Heart left ventricle (tissue), 16 donors: ENCODE measurements around the gene RBM28. TPM values are rescaled to one million over a fixed set of nuclear protein-coding genes. Genes with fewer than 3 reads are reported as not detected.

Experiments used
- ATAC-seq, 4 donors: fragments of 200-7000 bp; cut with Tn5 transposase; one replicate each; pipeline ENCODE4 v1.9.1; 2020 to 2022; ENCODE audit warnings: moderate library complexity in 4 of 4, mild to moderate bottlenecking in 3 of 4, moderate number of reproducible peaks in 1 of 4
- DNase-seq, 5 donors: peaks; one replicate each; pipeline ENCODE4 v3.0.0-alpha.2; 2020
- H3K27ac ChIP-seq, 12 donors: fragments of 200-600 bp; sonication (generic) in 4 of 12; one replicate each; pipeline versions ENCODE4 v1.5.0 to v1.8.0; 2016 to 2022; ENCODE audit warnings: mild to moderate bottlenecking in 2 of 12
- H3K27me3 ChIP-seq, 9 donors: fragments of 200-600 bp; sonication (generic) in 2 of 9; one replicate each; pipeline versions ENCODE4 v1.5.1 to v1.8.0; 2016 to 2022; ENCODE audit warnings: mild to moderate bottlenecking in 3 of 9
- H3K36me3 ChIP-seq, 9 donors: fragments of 200-600 bp; sonication (generic) in 2 of 9; one replicate each; pipeline versions ENCODE4 v1.5.0 to v1.8.0; 2018 to 2022; ENCODE audit warnings: mild to moderate bottlenecking in 2 of 9
- H3K4me1 ChIP-seq, 12 donors: fragments of 200-600 bp; sonication (generic) in 4 of 12; one replicate each; pipeline versions ENCODE4 v1.5.0 to v1.8.0; 2016 to 2022; ENCODE audit warnings: mild to moderate bottlenecking in 3 of 12
- H3K4me3 ChIP-seq, 12 donors: fragments of 200-600 bp; sonication (generic) in 4 of 12; one replicate each; pipeline versions ENCODE4 v1.5.0 to v1.8.0; 2017 to 2022; ENCODE audit warnings: mild to moderate bottlenecking in 9 of 12, moderate library complexity in 4 of 12
- H3K9me3 ChIP-seq, 12 donors: fragments of 200-600 bp; sonication (generic) in 4 of 12; one replicate each; pipeline versions ENCODE4 v1.5.0 to v1.8.0; 2016 to 2022; ENCODE audit warnings: mild to moderate bottlenecking in 1 of 12
- CTCF ChIP-seq, 12 donors: fragments of 200-600 bp; sonication (generic) in 4 of 12; IDR thresholded peaks; one replicate each; pipeline versions ENCODE4 v1.5.0 to v1.8.0; 2018 to 2022; ENCODE audit warnings: antibody characterized with exemption in 12 of 12, mild to moderate bottlenecking in 5 of 12
- POLR2A ChIP-seq, 2 donors: fragments of 450-650 bp; IDR thresholded peaks; one replicate each; pipeline ENCODE4 v1.6.1; 2017; ENCODE audit warnings: antibody characterized with exemption in 2 of 2, mild to moderate bottlenecking in 2 of 2, moderate library complexity in 2 of 2
- WGBS, 4 donors: extraction: QIAGEN DNeasy Blood & Tissue Kit in 2 of 4; methylation state at CpG; one replicate each; pipeline versions ENCODE4 v1.1.5 to v1.1.7; 2013 to 2018; 5-methylcytosine and 5-hydroxymethylcytosine counted together
- intact Hi-C, 10 donors: fragments of 100-400 bp; cut with DNase I; formaldehyde crosslinking; loops; one replicate each; pipeline versions ENCODE4 v1.11.1 to v1.14.2; 2022
- polyA plus RNA-seq, 2 donors: library from polyadenylated mRNA; stranded (reverse); fragments of 200-250 nt; gene quantifications; one replicate each; pipeline ENCODE4 v1.2.3, GENCODE V29; 2013
- total RNA-seq, 9 donors: library from RNA; depleted of rRNA in 2 of 9; stranded (reverse); fragments of >200 nt in 2 of 9; fragmentation: NEBNext Ultra II Directional in 3 of 9; extraction: Animal tissue kit (Norgen Biotek cat#: 25700) in 3 of 9; gene quantifications; one replicate each; pipeline versions ENCODE4 v1.1.0 to v1.2.4, GENCODE V29; 2016 to 2023
- donor health status: ischemic (EF 13 %, LVEDD 7.1; RV severe dilation, severe dysfunction).
- donor health status: healthy with polysubstance abuse.
- donor health status: DM: no; HTN: yes; CAD: no.
- donor health status: DM: no; HTN: no; CAD: no.
- donor health status: ischemic (EF 25% LVEDD 6.9; RV normal size, moderate dysfunction).
- donor health status: ischemic (EF 25% LVEDD 5.7; RV mildly dilated, moderate dysfunction).
- donor health status: healthy.
- donor health status: DM: yes; HTN: yes; CAD: no.
- donor health status: ischemic (EF 35%, LVEDD 5.7; RV mildly dilated, moderate dysfunction).
- donor health status: nonischemic (EF 11% LVEDD 7.7; RV severe dilation, severe dysfunction).
- donor health status: DM: yes; HTN: yes; CAD: no.
- donor health status: PGD.
- donor health status: ischemic (EF 29% LVEDD 5.4; RV normal size, mild dysfunction).
- donor health status: nonischemic (EF 23%, LVEDD 6.1; RV moderate dilation, normal function).

Gene RBM28
- total and polyA plus RNA-seq, 11 donors = 12.0 to 40.2 (median 25.3) TPM

DNA sequence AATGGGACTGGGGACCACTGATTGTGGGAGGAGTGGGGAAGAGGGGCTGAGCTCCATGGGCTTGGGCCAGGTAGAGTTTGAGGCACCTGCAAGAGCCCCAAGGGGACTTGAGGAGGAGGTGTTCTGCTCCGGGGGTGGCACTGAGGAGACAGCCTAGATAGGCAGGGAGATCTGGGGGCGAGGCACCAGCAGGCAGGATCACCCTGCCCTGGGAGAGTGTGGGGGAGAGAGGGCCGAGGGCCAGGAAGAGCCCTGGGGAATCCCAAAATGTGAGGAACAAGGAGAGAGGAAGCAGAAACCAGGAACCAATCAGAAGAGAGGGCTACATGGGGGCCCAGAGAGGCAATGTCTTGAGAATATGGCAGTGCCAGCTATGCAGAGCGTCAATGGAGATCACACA, 68.0 kb downstream of the RBM28 start:
- WGBS, 4 donors = 73 to 83% (median 80%) methylated on average over 4 of the region's 4 CpGs
- ATAC-seq = no peak
- intact Hi-C loops = no loop called here

DNA sequence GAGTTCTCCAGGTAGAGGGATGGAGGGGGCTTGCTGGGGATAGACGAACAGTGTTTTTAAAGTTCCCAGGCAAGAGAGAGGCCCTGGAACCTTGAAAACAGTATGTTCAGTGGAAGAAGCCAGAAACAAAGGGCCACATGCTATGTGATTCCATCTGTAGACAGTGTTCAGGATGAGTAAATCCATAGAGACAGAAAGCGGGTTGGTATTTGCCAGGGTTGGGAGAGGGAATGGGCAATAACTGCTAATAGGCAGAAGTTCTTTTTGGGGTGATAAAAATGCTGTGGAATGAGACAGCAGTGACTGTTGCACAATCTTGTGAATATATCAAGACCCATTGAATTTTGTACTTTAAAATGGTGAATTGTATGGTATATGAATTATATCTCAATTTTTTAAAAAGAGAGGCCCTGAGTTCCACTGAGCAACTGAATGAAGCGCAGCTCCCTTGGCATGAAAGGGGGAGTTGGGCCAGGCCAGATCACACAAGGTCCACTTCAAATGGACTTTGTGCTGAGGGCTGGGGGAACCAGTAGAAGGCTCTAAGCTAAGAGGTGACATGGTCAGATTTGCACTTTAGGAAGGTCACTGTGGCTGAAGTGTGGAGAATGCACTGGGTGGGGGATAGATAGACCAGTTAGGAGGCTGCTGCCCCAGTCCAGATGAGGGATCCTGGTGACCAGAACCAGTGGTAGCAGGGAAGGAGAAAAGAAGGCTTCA, 68.7 kb downstream of the RBM28 start:
- no peak for ATAC-seq
- peaks cover 0 to 4% (median 0%) of the 10 kb centered on the region in 9 donors for H3K36me3 ChIP-seq
- intact Hi-C loops = no loop called here
- WGBS, 4 donors = 43 to 61% (median 52%) methylated on average over 3 of the region's 3 CpGs
- H3K27me3 ChIP-seq = peaks cover 4 to 24% (median 18%) of the 10 kb centered on the region in 9 donors
- peaks cover 0 to 19% (median 10%) of the 10 kb centered on the region in 12 donors for H3K4me1 ChIP-seq
- no peak overlapping the region for H3K4me3 ChIP-seq
- no peak for TF ChIP-seq CTCF (IDR thresholded peaks at IDR 0.05)
- TF ChIP-seq POLR2A (IDR thresholded peaks at IDR 0.05) = no peak
- no peak for DNase-seq
- H3K9me3 ChIP-seq = peaks cover 0 to 24% (median 7%) of the 10 kb centered on the region in 12 donors
- H3K27ac ChIP-seq = no peak overlapping the region

More for the DNA sequence above, 68.0 kb downstream of the RBM28 start:
- Histone ChIP-seq H3K27ac (no peak overlapping the region), H3K27me3 (peaks cover 4 to 18% (median 12%) of the 10 kb centered on the region in 9 donors), H3K36me3 (peaks cover 0 to 4% (median 0%) of the 10 kb centered on the region in 9 donors), H3K4me3 (no peak overlapping the region), H3K9me3 (peaks cover 0 to 31% (median 11%) of the 10 kb centered on the region in 12 donors), H3K4me1 (peaks cover 0 to 17% (median 9%) of the 10 kb centered on the region in 12 donors)
- TF ChIP-seq POLR2A (IDR thresholded peaks at IDR 0.05) (no peak), CTCF (IDR thresholded peaks at IDR 0.05) (no peak)
- no peak for DNase-seq

DNA sequence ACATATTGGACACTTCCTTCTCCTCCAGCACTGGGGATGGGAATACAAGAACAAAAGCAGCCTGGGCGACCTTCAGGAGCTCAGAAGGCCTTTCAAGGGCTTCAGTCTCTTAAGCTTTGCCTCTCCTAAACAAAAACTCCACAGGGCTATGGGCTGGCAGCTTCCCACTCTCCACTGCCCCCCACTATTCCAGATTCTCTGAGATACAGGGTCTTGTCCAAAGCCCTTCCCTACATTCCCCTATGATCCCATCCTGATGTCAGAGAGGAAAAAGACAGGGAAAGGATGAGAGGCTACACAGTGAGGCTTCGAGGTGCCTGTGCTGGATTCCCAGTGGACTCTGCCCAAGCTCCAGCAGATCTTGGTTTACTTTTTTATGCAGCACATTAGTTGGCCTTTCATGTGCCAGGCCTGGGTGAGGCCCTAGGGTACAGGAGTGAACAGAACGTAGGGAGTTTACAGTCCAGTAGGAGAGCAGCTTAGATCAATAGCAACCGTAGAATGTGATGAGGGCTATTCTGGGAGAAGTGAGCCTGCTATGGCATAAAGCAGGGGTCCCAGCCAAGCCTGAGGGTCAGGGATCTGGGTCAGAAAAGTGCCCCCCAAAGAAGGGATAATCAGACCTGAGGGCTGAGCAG, 69.3 kb downstream of the RBM28 start:
- intact Hi-C loops = no loop called here
- ATAC-seq = no peak

More for the DNA sequence above, 69.3 kb downstream of the RBM28 start:
- Histone ChIP-seq H3K9me3 (peaks cover 0 to 18% (median 5%) of the 10 kb centered on the region in 12 donors), H3K4me1 (peaks cover 0 to 19% (median 10%) of the 10 kb centered on the region in 12 donors), H3K27ac (no peak overlapping the region), H3K27me3 (peaks cover 4 to 27% (median 22%) of the 10 kb centered on the region in 9 donors), H3K4me3 (no peak overlapping the region), H3K36me3 (peaks cover 0 to 2% (median 0%) of the 10 kb centered on the region in 9 donors)
- WGBS, 4 donors = 84 to 94% (median 85%) methylated on average over 4 of the region's 4 CpGs
- TF ChIP-seq CTCF (IDR thresholded peaks at IDR 0.05) (no peak), POLR2A (IDR thresholded peaks at IDR 0.05) (no peak)
- no peak for DNase-seq
